ENCODE measurements around the gene GNB1. TPM values are rescaled to one million over a fixed set of nuclear protein-coding genes. Genes with fewer than 3 reads are reported as not detected.

GNB1 gene
- total and polyA plus RNA-seq, 9 of the 15 experiments (the other 6 are each of a cell fraction or from before 2014, with no cell fraction given): 34.3 to 388 (median 114) TPM

GRCh38 chr1:1758692-1759455, 132.0 kb downstream of the GNB1 start (continued):
- no peak for TF ChIP-seq ZBTB49 (CRISPR knock-in tag; IDR thresholded peaks at IDR 0.05; ENCODE audit: borderline replicate concordance)
- TF ChIP-seq ETV5 (CRISPR knock-in tag; IDR thresholded peaks at IDR 0.05; ENCODE audit: low read depth): no peak
- TF ChIP-seq NR2C2 (CRISPR knock-in tag; IDR thresholded peaks at IDR 0.05): no peak
- TF ChIP-seq NR2C2 (tag; IDR thresholded peaks at IDR 0.05): peak; percentile 76
- 0 out of 2 replicates have a peak, but pooled peaks have one; percentile 55 for TF ChIP-seq MXI1 (IDR thresholded peaks at IDR 0.05; ENCODE audit: low read depth, low read length)
- TF ChIP-seq CTBP1 (IDR thresholded peaks at IDR 0.05; ENCODE audit: borderline replicate concordance): peak; percentile 98
- no peak for TF ChIP-seq CBX8 (IDR thresholded peaks at IDR 0.05; ENCODE audit: borderline replicate concordance, extremely low read depth, low read depth, low read length, poor library complexity, severe bottlenecking)
- TF ChIP-seq RBM34 (IDR thresholded peaks at IDR 0.05; ENCODE audit: borderline replicate concordance, insufficient read depth, low read length): no peak
- TF ChIP-seq FOXJ2 (tag; IDR thresholded peaks at IDR 0.05): 0 out of 2 replicates have a peak, but pooled peaks have one; percentile 30
- no peak for TF ChIP-seq FOXJ3 (CRISPR knock-in tag; IDR thresholded peaks at IDR 0.05)
- peak; percentile 89 for TF ChIP-seq SMAD4 (CRISPR knock-in tag; conservative IDR thresholded peaks at IDR 0.05)
- peak; percentile 100 for TF ChIP-seq NFIC (IDR thresholded peaks at IDR 0.05)
- TF ChIP-seq ZNF146 (CRISPR knock-in tag; IDR thresholded peaks at IDR 0.05; ENCODE audit: unreplicated experiment): peak; percentile 7
- peak; percentile 77 for TF ChIP-seq RBFOX2 (IDR thresholded peaks at IDR 0.05; ENCODE audit: low read depth, low read length)
- no peak for TF ChIP-seq ATF1 (CRISPR knock-in tag; IDR thresholded peaks at IDR 0.05)
- peak; percentile 78 for TF ChIP-seq ATF1 (tag; IDR thresholded peaks at IDR 0.05)
- TF ChIP-seq GATAD2A (IDR thresholded peaks at IDR 0.05): peak; percentile 46; the same call in 1 of the 2 replicates
- TF ChIP-seq E2F1 (CRISPR knock-in tag; IDR thresholded peaks at IDR 0.05): 0 out of 2 replicates have a peak, but pooled peaks have one; percentile 51
- peak; percentile 96 for TF ChIP-seq CCNT2 (IDR thresholded peaks at IDR 0.05; ENCODE audit: borderline replicate concordance, extremely low read depth, insufficient read length, low read depth, low read length)
- TF ChIP-seq NCOA2 (IDR thresholded peaks at IDR 0.05; ENCODE audit: partially characterized antibody in 2 of 2): no peak
- 0 out of 2 replicates have a peak, but pooled peaks have one; percentile 52 for TF ChIP-seq ELF2 (CRISPR knock-in tag; IDR thresholded peaks at IDR 0.05)
- TF ChIP-seq ZNF133 (CRISPR knock-in tag; IDR thresholded peaks at IDR 0.05): no peak
- TF ChIP-seq ZNF431 (CRISPR knock-in tag; IDR thresholded peaks at IDR 0.05): no peak
- TF ChIP-seq RB1 (IDR thresholded peaks at IDR 0.05; ENCODE audit: low read depth): peak; percentile 86; the same call in 1 of the 2 replicates
- TF ChIP-seq COPS2 (conservative IDR thresholded peaks at IDR 0.05): no peak
- no peak for TF ChIP-seq ZNF707 (CRISPR knock-in tag; conservative IDR thresholded peaks at IDR 0.05)
